Ascending aorta (tissue), 2 donors: ENCODE measurements around the gene PCNX2. TPM values are rescaled to one million over a fixed set of nuclear protein-coding genes. Genes with fewer than 3 reads are reported as not detected.

Experiments used
- DNase-seq, 2 donors: peaks; one replicate each; pipeline ENCODE4 v3.0.0-alpha.2; 2019; ENCODE audit warnings: low spot score in 2 of 2
- H3K27ac ChIP-seq, 2 donors: fragments of 200-600 bp; sonication (generic); one replicate each; pipeline ENCODE4 v1.5.1; 2016 to 2017; ENCODE audit warnings: mild to moderate bottlenecking in 1 of 2
- H3K27me3 ChIP-seq: fragments of 200-600 bp; sonication (generic); one replicate; pipeline ENCODE4 v1.5.1; 2017
- H3K36me3 ChIP-seq, 2 donors: fragments of 200-600 bp; sonication (generic); one replicate each; pipeline ENCODE4 v1.5.1; 2016
- H3K4me1 ChIP-seq, 2 donors: fragments of 200-600 bp; sonication (generic); one replicate each; pipeline ENCODE4 v1.5.1; 2016 to 2017; ENCODE audit warnings: mild to moderate bottlenecking in 1 of 2
- H3K4me3 ChIP-seq, 2 donors: fragments of 200-600 bp; sonication (generic); one replicate each; pipeline ENCODE4 v1.5.1; 2016 to 2017; ENCODE audit warnings: mild to moderate bottlenecking in 1 of 2
- H3K9me3 ChIP-seq, 2 donors: fragments of 200-600 bp; sonication (generic); one replicate each; pipeline ENCODE4 v1.5.1; 2016
- CTCF ChIP-seq, 3 experiments: fragments of 200-600 bp in 2 of 3; fragments of 450-650 bp in 1 of 3; sonication (generic) in 2 of 3; IDR thresholded peaks; one replicate each; pipeline ENCODE4 v1.5.1; 2016 to 2019; ENCODE audit warnings: antibody characterized with exemption in 3 of 3, mild to moderate bottlenecking in 1 of 3, moderate library complexity in 1 of 3
- intact Hi-C: fragments of 100-400 bp; cut with DNase I; formaldehyde crosslinking; loops from one replicate; pipeline ENCODE4 v1.15.1; 2023
- total RNA-seq: library from RNA; depleted of rRNA; stranded (reverse); fragments of >200 nt; gene quantifications from one replicate; pipeline ENCODE4 v1.1.0, GENCODE V29; 2016

PCNX2 gene
- total RNA-seq, 1 donor from 2014 or later = 13.6 TPM

- H3K27me3 ChIP-seq = no peaks in the 10 kb centered on the region
- no peaks in the 10 kb centered on the region for H3K36me3 ChIP-seq
- no peaks in the 10 kb centered on the region for H3K9me3 ChIP-seq
- no peak overlapping the region for H3K4me3 ChIP-seq
- DNase-seq = no peak
- no peak for TF ChIP-seq CTCF (IDR thresholded peaks at IDR 0.05)
- no peak overlapping the region for H3K27ac ChIP-seq
- no peaks in the 10 kb centered on the region for H3K4me1 ChIP-seq
- intact Hi-C loops = no loop called here
Observed at GRCh38 chr1:233025157-233025556, 270.4 kb downstream of the PCNX2 start.

GRCh38 chr1:233024199-233024598 lies 271.3 kb downstream of the PCNX2 start:
- TF ChIP-seq CTCF (IDR thresholded peaks at IDR 0.05) = no peak
- Histone ChIP-seq H3K27ac (no peak overlapping the region), H3K4me1 (no peaks in the 10 kb centered on the region), H3K27me3 (no peaks in the 10 kb centered on the region), H3K9me3 (no peaks in the 10 kb centered on the region), H3K36me3 (no peaks in the 10 kb centered on the region), H3K4me3 (no peak overlapping the region)
- DNase-seq = no peak
- intact Hi-C loops = no loop called here

- intact Hi-C loops = no loop called here
- no peaks in the 10 kb centered on the region for H3K36me3 ChIP-seq
- TF ChIP-seq CTCF (IDR thresholded peaks at IDR 0.05) = no peak
- H3K9me3 ChIP-seq = no peaks in the 10 kb centered on the region
- H3K4me1 ChIP-seq = no peaks in the 10 kb centered on the region
- no peak for DNase-seq
- H3K4me3 ChIP-seq = no peak overlapping the region
- H3K27ac ChIP-seq = no peak overlapping the region
- no peaks in the 10 kb centered on the region for H3K27me3 ChIP-seq
Observed at GRCh38 chr1:233022246-233022645, 273.3 kb downstream of the PCNX2 start.

GRCh38 chr1:233020426-233020825 lies 275.1 kb downstream of the PCNX2 start:
- DNase-seq = no peak
- TF ChIP-seq CTCF (IDR thresholded peaks at IDR 0.05) = no peak
- Histone ChIP-seq H3K4me3 (no peak overlapping the region), H3K36me3 (no peaks in the 10 kb centered on the region), H3K27me3 (no peaks in the 10 kb centered on the region), H3K9me3 (no peaks in the 10 kb centered on the region), H3K4me1 (no peaks in the 10 kb centered on the region), H3K27ac (no peak overlapping the region)
- intact Hi-C loops = no loop called here

GRCh38 chr1:233019778-233020325 lies 275.7 kb downstream of the PCNX2 start:
- H3K36me3 ChIP-seq = no peaks in the 10 kb centered on the region
- intact Hi-C loops = no loop called here
- no peak for DNase-seq

More at GRCh38 chr1:233019778-233020325, 275.7 kb downstream of the PCNX2 start:
- H3K4me3 ChIP-seq = no peak overlapping the region
- H3K27me3 ChIP-seq = no peaks in the 10 kb centered on the region
- H3K9me3 ChIP-seq = no peaks in the 10 kb centered on the region
- H3K27ac ChIP-seq = no peak overlapping the region
- no peaks in the 10 kb centered on the region for H3K4me1 ChIP-seq
- TF ChIP-seq CTCF (IDR thresholded peaks at IDR 0.05) = no peak
